Hepatocyte (in vitro differentiated cells): ENCODE measurements around the gene TMEM51. TPM values are rescaled to one million over a fixed set of nuclear protein-coding genes. Genes with fewer than 3 reads are reported as not detected.

Experiments used
- DNase-seq: peaks from one replicate; pipeline ENCODE4 v3.0.0-alpha.2; 2016; ENCODE audit warnings: low spot score
- H2AFZ ChIP-seq: fragments of 200-600 bp; sonication (generic); 2 replicates; pipeline ENCODE4 v1.6.0; 2016; ENCODE audit warnings: antibody characterized with exemption, mild to moderate bottlenecking
- H3K27ac ChIP-seq: fragments of 200-600 bp; sonication (generic); 2 replicates; pipeline ENCODE4 v1.5.1; 2016; ENCODE audit warnings: mild to moderate bottlenecking
- H3K27me3 ChIP-seq: fragments of 200-600 bp; sonication (generic); 2 replicates; pipeline ENCODE4 v1.6.1; 2016
- H3K36me3 ChIP-seq: fragments of 200-600 bp; sonication (generic); replicated peaks from 2 replicates; pipeline ENCODE4 v1.5.1; 2016; ENCODE audit warnings: low read depth; ENCODE audit not compliant: insufficient read depth
- H3K4me1 ChIP-seq: fragments of 200-600 bp; sonication (generic); 2 replicates; pipeline ENCODE4 v1.5.1; 2016; ENCODE audit warnings: mild to moderate bottlenecking, moderate library complexity; ENCODE audit not compliant: insufficient read depth
- H3K4me2 ChIP-seq: fragments of 200-600 bp; sonication (generic); 2 replicates; pipeline ENCODE4 v1.6.0; 2016
- H3K4me3 ChIP-seq: fragments of 200-600 bp; sonication (generic); 2 replicates; pipeline ENCODE4 v1.5.1; 2016; ENCODE audit warnings: mild to moderate bottlenecking
- H3K79me2 ChIP-seq: fragments of 200-600 bp; sonication (generic); 2 replicates; pipeline ENCODE4 v1.6.0; 2017; ENCODE audit warnings: mild to moderate bottlenecking
- H3K9me2 ChIP-seq: fragments of 200-600 bp; sonication (generic); replicated peaks from 2 replicates; pipeline ENCODE4 v1.6.0; 2017; ENCODE audit warnings: mild to moderate bottlenecking; ENCODE audit not compliant: insufficient read depth
- H3K9me3 ChIP-seq: fragments of 200-600 bp; sonication (generic); 2 replicates; pipeline ENCODE4 v1.5.1; 2016; ENCODE audit warnings: low read depth, mild to moderate bottlenecking
- H4K20me1 ChIP-seq: fragments of 200-600 bp; sonication (generic); 2 replicates; pipeline ENCODE4 v1.6.0; 2016; ENCODE audit warnings: mild to moderate bottlenecking; ENCODE audit not compliant: insufficient read depth, poor library complexity, severe bottlenecking
- EZH2 ChIP-seq: fragments of 200-600 bp; sonication (generic); IDR thresholded peaks from 2 replicates; pipeline ENCODE4 v1.6.1; 2016; ENCODE audit warnings: antibody characterized with exemption, mild to moderate bottlenecking, borderline replicate concordance
- EZH2phosphoT487 ChIP-seq: fragments of 200-600 bp; sonication (generic); IDR thresholded peaks from one replicate; pipeline ENCODE4 v1.6.1; 2018; ENCODE audit warnings: antibody characterized with exemption, mild to moderate bottlenecking, low read depth, moderate library complexity; ENCODE audit not compliant: unreplicated experiment, severe bottlenecking
- WGBS: methylation state at CpG from one replicate; pipeline ENCODE4 v1.1.6; 2016; ENCODE audit warnings: low lambda C conversion rate; ENCODE audit errors: missing lambda C conversion rate; 5-methylcytosine and 5-hydroxymethylcytosine counted together
- polyA plus RNA-seq: library from polyadenylated mRNA; unstranded; fragments of >200 nt; fragmentation: Nextera tagmentation; extraction: Ambion mirVana; gene quantifications from 2 replicates; pipeline ENCODE4 v1.2.1, GENCODE V29; 2016
- total RNA-seq: library from RNA; depleted of rRNA; stranded (reverse); fragments of >200 nt; gene quantifications from 2 replicates; pipeline ENCODE4 v1.2.3, GENCODE V29; 2014
- TF ChIP-seq, protein P1 (sequence below): fragments of 200-600 bp; sonication (generic); IDR thresholded peaks from 2 replicates; pipeline ENCODE4 v1.5.1; 2016; ENCODE audit warnings: antibody characterized with exemption, mild to moderate bottlenecking; ENCODE audit not compliant: poor library complexity

TMEM51 gene
- total RNA-seq (23.7 and 24.0 TPM in 2 replicates), polyA plus RNA-seq (23.4 and 25.1 TPM in 2 replicates)

- WGBS: 0% methylated on average over 25 of the region's 56 CpGs
- peak within 1 kb of the TSS; percentile 22 for H2AFZ ChIP-seq
- peak within 1 kb of the TSS; percentile 96 for H3K27ac ChIP-seq
- peaks cover 58% of the 10 kb centered on the region for H3K79me2 ChIP-seq
- H3K9me3 ChIP-seq: no peaks in the 10 kb centered on the region
- peak; percentile 93 for DNase-seq
- peak within 1 kb of the TSS; percentile 98 for H3K4me3 ChIP-seq
- no peaks in the 10 kb centered on the region for H3K36me3 ChIP-seq
- no peaks in the 10 kb centered on the region for H3K27me3 ChIP-seq
- TF ChIP-seq EZH2phosphoT487: no peak
- TF ChIP-seq, protein P1, sequence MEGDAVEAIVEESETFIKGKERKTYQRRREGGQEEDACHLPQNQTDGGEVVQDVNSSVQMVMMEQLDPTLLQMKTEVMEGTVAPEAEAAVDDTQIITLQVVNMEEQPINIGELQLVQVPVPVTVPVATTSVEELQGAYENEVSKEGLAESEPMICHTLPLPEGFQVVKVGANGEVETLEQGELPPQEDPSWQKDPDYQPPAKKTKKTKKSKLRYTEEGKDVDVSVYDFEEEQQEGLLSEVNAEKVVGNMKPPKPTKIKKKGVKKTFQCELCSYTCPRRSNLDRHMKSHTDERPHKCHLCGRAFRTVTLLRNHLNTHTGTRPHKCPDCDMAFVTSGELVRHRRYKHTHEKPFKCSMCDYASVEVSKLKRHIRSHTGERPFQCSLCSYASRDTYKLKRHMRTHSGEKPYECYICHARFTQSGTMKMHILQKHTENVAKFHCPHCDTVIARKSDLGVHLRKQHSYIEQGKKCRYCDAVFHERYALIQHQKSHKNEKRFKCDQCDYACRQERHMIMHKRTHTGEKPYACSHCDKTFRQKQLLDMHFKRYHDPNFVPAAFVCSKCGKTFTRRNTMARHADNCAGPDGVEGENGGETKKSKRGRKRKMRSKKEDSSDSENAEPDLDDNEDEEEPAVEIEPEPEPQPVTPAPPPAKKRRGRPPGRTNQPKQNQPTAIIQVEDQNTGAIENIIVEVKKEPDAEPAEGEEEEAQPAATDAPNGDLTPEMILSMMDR: no peak
- TF ChIP-seq EZH2: no peak
- H4K20me1 ChIP-seq: peaks cover 10% of the 10 kb centered on the region
- peaks cover 57% of the 10 kb centered on the region for H3K4me1 ChIP-seq
- H3K4me2 ChIP-seq: peak within 1 kb of the TSS; percentile 95
- no peaks in the 10 kb centered on the region for H3K9me2 ChIP-seq
These were observed at the start of gene TMEM51 for GRCh38 chr1:15153184-15153841. Gene TMEM51, plus strand, starts transcription at chr1:15153747. Its CDS starts 61,341 bp downstream, at chr1:15215088.

- H3K4me2 ChIP-seq: no peak overlapping the region
- H3K27ac ChIP-seq: no peak overlapping the region
- 86% methylated on average over 10 of the region's 10 CpGs for WGBS
- TF ChIP-seq EZH2 (no peak), EZH2phosphoT487 (no peak)
- TF ChIP-seq, protein P1: no peak
- peaks cover 9% of the 10 kb centered on the region for H3K27me3 ChIP-seq
- H3K9me3 ChIP-seq: no peaks in the 10 kb centered on the region
- H3K4me1 ChIP-seq: no peaks in the 10 kb centered on the region
- H3K79me2 ChIP-seq: no peaks in the 10 kb centered on the region
- no peaks in the 10 kb centered on the region for H3K9me2 ChIP-seq
- no peak for DNase-seq
- H4K20me1 ChIP-seq: no peaks in the 10 kb centered on the region
- H3K4me3 ChIP-seq: no peak overlapping the region
- no peaks in the 10 kb centered on the region for H3K36me3 ChIP-seq
- H2AFZ ChIP-seq: no peak overlapping the region
These were observed 49.6 kb upstream of the TMEM51 start for GRCh38 chr1:15103906-15104305.

GRCh38 chr1:15104768-15105167, 48.8 kb upstream of the TMEM51 start:
- Histone ChIP-seq H3K9me2 (no peaks in the 10 kb centered on the region), H3K27ac (no peak overlapping the region), H3K79me2 (no peaks in the 10 kb centered on the region), H3K4me3 (no peak overlapping the region), H3K4me2 (no peak overlapping the region), H3K36me3 (no peaks in the 10 kb centered on the region), H2AFZ (no peak overlapping the region), H3K9me3 (no peaks in the 10 kb centered on the region), H3K4me1 (no peaks in the 10 kb centered on the region), H4K20me1 (no peaks in the 10 kb centered on the region), H3K27me3 (peaks cover 9% of the 10 kb centered on the region)
- DNase-seq: no peak
- TF ChIP-seq, protein P1: no peak
- TF ChIP-seq EZH2: no peak
- no peak for TF ChIP-seq EZH2phosphoT487
